GM20431 (cell line): ENCODE results near the gene ST8SIA1.

Source experiments
- in situ Hi-C: fragments of 300-500 bp; cut with MseI, MboI; formaldehyde crosslinking; loops from one replicate; pipeline ENCODE4 v1.15.0; 2020; ENCODE audit warnings: low sequenced_read_pairs; ENCODE audit not compliant: unreplicated experiment

ST8SIA1 gene

GRCh38 chr12:22250762-22251161 lies 83.7 kb downstream of the ST8SIA1 start:
- in situ Hi-C loops: no loop called here

- in situ Hi-C loops: no loop called here
Observed at GRCh38 chr12:22248571-22249115, 85.9 kb downstream of the ST8SIA1 start.

GRCh38 chr12:22248121-22248520 lies 86.4 kb downstream of the ST8SIA1 start:
- in situ Hi-C loops: no loop called here

GRCh38 chr12:22246217-22246846 lies 88.2 kb downstream of the ST8SIA1 start:
- in situ Hi-C loops: no loop called here

- in situ Hi-C loops: no loop called here
Observed at GRCh38 chr12:22242726-22243125, 91.8 kb downstream of the ST8SIA1 start.

- in situ Hi-C loops: no loop called here
Observed at GRCh38 chr12:22238211-22238610, 96.3 kb downstream of the ST8SIA1 start.

GRCh38 chr12:22234561-22234960 lies 99.9 kb downstream of the ST8SIA1 start:
- in situ Hi-C loops: no loop called here

GRCh38 chr12:22231836-22232235 lies 102.7 kb downstream of the ST8SIA1 start:
- in situ Hi-C loops: no loop called here

GRCh38 chr12:22231078-22231477 lies 103.4 kb downstream of the ST8SIA1 start:
- in situ Hi-C loops: no loop called here

GRCh38 chr12:22230280-22230794 lies 104.2 kb downstream of the ST8SIA1 start:
- in situ Hi-C loops: no loop called here

GRCh38 chr12:22229652-22230279 lies 104.7 kb downstream of the ST8SIA1 start:
- in situ Hi-C loops: no loop called here

GRCh38 chr12:22228022-22228875 lies 106.3 kb downstream of the ST8SIA1 start:
- in situ Hi-C loops: no loop called here

GRCh38 chr12:22223356-22223755 lies 111.2 kb downstream of the ST8SIA1 start:
- in situ Hi-C loops: no loop called here

GRCh38 chr12:22217556-22217955 lies 117.0 kb downstream of the ST8SIA1 start:
- in situ Hi-C loops: no loop called here

GRCh38 chr12:22215467-22216253 lies 118.8 kb downstream of the ST8SIA1 start:
- in situ Hi-C loops: no loop called here

- in situ Hi-C loops: no loop called here
Observed at GRCh38 chr12:22211128-22211527, 123.4 kb downstream of the ST8SIA1 start.

GRCh38 chr12:22209422-22209821 lies 125.1 kb downstream of the ST8SIA1 start:
- in situ Hi-C loops: no loop called here

- in situ Hi-C loops: no loop called here
Observed at GRCh38 chr12:22206111-22206728, 128.3 kb downstream of the ST8SIA1 start.

GRCh38 chr12:22204391-22204790 lies 130.1 kb downstream of the ST8SIA1 start:
- in situ Hi-C loops: no loop called here
